Tibial artery (tissue), 4 donors: ENCODE data around the gene PRKX.
"Not testable (repeated sequence)": the region's sequence is repeated elsewhere in the genome, so short reads cannot be mapped to it uniquely, and the experiment has no call there.

Experiments used
- DNase-seq, 2 donors: peaks; one replicate each; pipeline ENCODE4 v3.0.0-alpha.2; 2019
- H3K27ac ChIP-seq, 2 donors: fragments of 200-600 bp; sonication (generic) in 1 of 2; 1 replicate in 1 of 2; 2 replicates in 1 of 2; pipeline ENCODE4 v1.5.1; 2018 to 2019; ENCODE audit warnings: mild to moderate bottlenecking in 1 of 2
- H3K27me3 ChIP-seq, 2 donors: fragments of 200-600 bp; sonication (generic) in 1 of 2; one replicate each; pipeline versions ENCODE4 v1.5.1 to v1.6.0; 2016 to 2019
- H3K36me3 ChIP-seq, 3 donors: fragments of 200-600 bp; sonication (generic) in 2 of 3; one replicate each; pipeline ENCODE4 v1.5.1; 2016 to 2019; ENCODE audit warnings: mild to moderate bottlenecking in 2 of 3
- H3K4me1 ChIP-seq, 4 donors: fragments of 200-600 bp; sonication (generic) in 2 of 4; 1 replicate in 3 of 4; 2 replicates in 1 of 4; pipeline ENCODE4 v1.5.1; 2016 to 2019
- H3K4me3 ChIP-seq, 2 donors: fragments of 200-600 bp; sonication (generic) in 1 of 2; 1 replicate in 1 of 2; 2 replicates in 1 of 2; pipeline ENCODE4 v1.5.1; 2018 to 2019; ENCODE audit warnings: mild to moderate bottlenecking in 2 of 2
- H3K9me3 ChIP-seq, 3 donors: fragments of 200-600 bp; sonication (generic) in 1 of 3; one replicate each; pipeline ENCODE4 v1.5.1; 2016 to 2019
- CTCF ChIP-seq, 2 experiments: fragments of 200-600 bp in 1 of 2; fragments of 450-650 bp in 1 of 2; IDR thresholded peaks; one replicate each; pipeline ENCODE4 v1.5.1; 2017 to 2019; ENCODE audit warnings: antibody characterized with exemption in 2 of 2, mild to moderate bottlenecking in 1 of 2, moderate library complexity in 1 of 2
- intact Hi-C: fragments of 100-400 bp; cut with DNase I; formaldehyde crosslinking; loops from one replicate; pipeline ENCODE4 v1.15.0; 2023; ENCODE audit warnings: low total_unique reads

Gene PRKX

GRCh38 chrX:3627594-3627993 lies 85.9 kb downstream of the PRKX start:
- intact Hi-C loops: no loop called here
- H3K36me3 ChIP-seq: peaks cover 0 to 18% (median 9%) of the 10 kb centered on the region in 3 donors
- no peaks in the 10 kb centered on the region for H3K27me3 ChIP-seq
- no peak for TF ChIP-seq CTCF (IDR thresholded peaks at IDR 0.05)
- no peaks in the 10 kb centered on the region for H3K9me3 ChIP-seq
- H3K27ac ChIP-seq: no peak overlapping the region
- DNase-seq: no peak
- H3K4me3 ChIP-seq: no peak overlapping the region
- no peaks in the 10 kb centered on the region for H3K4me1 ChIP-seq

GRCh38 chrX:3621414-3621813 lies 92.0 kb downstream of the PRKX start:
- intact Hi-C loops: no loop called here
- no peak overlapping the region for H3K4me3 ChIP-seq
- no peaks in the 10 kb centered on the region for H3K4me1 ChIP-seq
- no peak for DNase-seq
- peaks cover 0 to 19% (median 4%) of the 10 kb centered on the region in 3 donors for H3K36me3 ChIP-seq
- no peaks in the 10 kb centered on the region for H3K27me3 ChIP-seq
- no peak overlapping the region for H3K27ac ChIP-seq
- H3K9me3 ChIP-seq: no peaks in the 10 kb centered on the region
- TF ChIP-seq CTCF (IDR thresholded peaks at IDR 0.05): no peak

DNA sequence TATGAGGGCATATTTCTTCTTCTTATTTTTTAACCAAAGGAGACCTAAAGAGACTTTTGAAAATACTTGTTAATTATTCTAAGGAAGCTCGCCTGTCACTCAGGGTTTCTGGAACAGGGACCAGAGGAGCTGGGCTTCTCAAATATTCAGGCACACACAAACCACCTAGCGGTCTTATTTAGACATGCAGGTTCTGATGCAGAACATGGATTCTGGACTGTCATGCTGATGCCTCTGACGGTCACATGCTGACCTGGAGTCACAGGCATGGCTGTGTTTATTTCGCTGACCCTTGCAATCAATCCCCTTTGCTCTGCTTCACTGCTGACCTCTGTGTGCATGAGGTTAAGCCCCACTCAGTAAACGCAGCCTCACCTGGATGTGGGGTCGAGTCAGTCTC lies 101.7 kb downstream of the PRKX start:
- DNase-seq, H3K27me3 ChIP-seq, H3K4me1 ChIP-seq, H3K9me3 ChIP-seq, H3K4me3 ChIP-seq, H3K27ac ChIP-seq, intact Hi-C loops: not testable (repeated sequence)
- H3K36me3 ChIP-seq: peaks cover 0 to 50% (median 15%) of the 10 kb centered on the region in 3 donors

DNA sequence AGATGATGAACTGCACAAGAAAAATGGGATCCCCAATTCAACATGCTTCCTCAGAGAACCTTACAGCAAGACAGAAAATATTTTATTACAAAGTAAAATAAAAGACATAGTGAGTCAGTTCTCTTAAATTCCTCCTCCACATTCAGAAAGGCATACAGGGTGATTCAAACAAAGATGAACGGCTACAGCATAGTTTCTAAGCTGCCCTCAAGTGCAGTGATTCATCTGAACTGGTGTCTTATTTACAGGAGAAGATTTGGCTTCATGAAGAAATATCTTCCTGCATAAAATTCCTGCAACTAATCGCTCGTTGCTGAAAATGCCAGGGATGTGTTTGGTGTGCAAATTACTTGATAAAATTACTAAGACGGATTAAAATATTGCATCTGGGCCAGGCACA lies 103.6 kb downstream of the PRKX start:
- H3K4me1 ChIP-seq: no peaks in the 10 kb centered on the region
- no peak for TF ChIP-seq CTCF (IDR thresholded peaks at IDR 0.05)
- intact Hi-C loops: no loop called here
- H3K27ac ChIP-seq: no peak overlapping the region
- H3K4me3 ChIP-seq: no peak overlapping the region
- H3K36me3 ChIP-seq: peaks cover 0 to 41% (median 15%) of the 10 kb centered on the region in 3 donors
- no peaks in the 10 kb centered on the region for H3K27me3 ChIP-seq
- no peaks in the 10 kb centered on the region for H3K9me3 ChIP-seq
- no peak for DNase-seq

GRCh38 chrX:3603026-3603661 lies 110.3 kb downstream of the PRKX start:
- DNase-seq: no peak
- Histone ChIP-seq H3K4me1 (peaks cover 0 to 5% (median 2%) of the 10 kb centered on the region in 4 donors), H3K27me3 (no peaks in the 10 kb centered on the region), H3K36me3 (peaks cover 0 to 6% (median 0%) of the 10 kb centered on the region in 3 donors), H3K4me3 (no peak overlapping the region), H3K9me3 (no peaks in the 10 kb centered on the region), H3K27ac (no peak overlapping the region)
- intact Hi-C loops: no loop called here
- TF ChIP-seq CTCF (IDR thresholded peaks at IDR 0.05): no peak

GRCh38 chrX:3599802-3600430 lies 113.5 kb downstream of the PRKX start:
- no peak for DNase-seq
- Histone ChIP-seq H3K27ac (no peak overlapping the region), H3K27me3 (no peaks in the 10 kb centered on the region), H3K36me3 (no peaks in the 10 kb centered on the region), H3K4me1 (peaks cover 0 to 5% (median 2%) of the 10 kb centered on the region in 4 donors), H3K9me3 (no peaks in the 10 kb centered on the region), H3K4me3 (no peak overlapping the region)
- intact Hi-C loops: no loop called here
- no peak for TF ChIP-seq CTCF (IDR thresholded peaks at IDR 0.05)
